Effector memory CD4-positive, alpha-beta T cell (primary cell): Measurements from ENCODE around the gene DUSP8.

Experiments
- DNase-seq, 3 donors: peaks; one replicate each; pipeline ENCODE4 v3.0.0-alpha.2; 2020
- H3K27ac ChIP-seq: 2 replicates; pipeline ENCODE4 v1.7.0; 2013; ENCODE audit warnings: mild to moderate bottlenecking, low read length, moderate library complexity; ENCODE audit not compliant: insufficient read depth, poor library complexity, severe bottlenecking
- H3K27me3 ChIP-seq: replicated peaks from 2 replicates; pipeline ENCODE4 v1.7.0; 2013; ENCODE audit warnings: mild to moderate bottlenecking, low read length; ENCODE audit not compliant: insufficient read depth, control insufficient read depth, poor library complexity, severe bottlenecking
- H3K36me3 ChIP-seq: 2 replicates; pipeline ENCODE4 v1.7.0; 2013; ENCODE audit warnings: mild to moderate bottlenecking, low read length, moderate library complexity; ENCODE audit not compliant: control insufficient read depth, insufficient read depth
- H3K4me1 ChIP-seq: 2 replicates; pipeline ENCODE4 v1.7.0; 2013; ENCODE audit warnings: low read length, mild to moderate bottlenecking; ENCODE audit not compliant: control insufficient read depth, insufficient read depth, poor library complexity, severe bottlenecking
- H3K4me3 ChIP-seq: 2 replicates; pipeline ENCODE4 v1.7.0; 2013; ENCODE audit warnings: low read length, low read depth, mild to moderate bottlenecking; ENCODE audit not compliant: insufficient read depth, poor library complexity, severe bottlenecking
- H3K9me3 ChIP-seq: 2 replicates; pipeline ENCODE4 v1.7.0; 2013; ENCODE audit warnings: mild to moderate bottlenecking, low read length, moderate library complexity; ENCODE audit not compliant: control insufficient read depth

The DUSP8 gene

DNA sequence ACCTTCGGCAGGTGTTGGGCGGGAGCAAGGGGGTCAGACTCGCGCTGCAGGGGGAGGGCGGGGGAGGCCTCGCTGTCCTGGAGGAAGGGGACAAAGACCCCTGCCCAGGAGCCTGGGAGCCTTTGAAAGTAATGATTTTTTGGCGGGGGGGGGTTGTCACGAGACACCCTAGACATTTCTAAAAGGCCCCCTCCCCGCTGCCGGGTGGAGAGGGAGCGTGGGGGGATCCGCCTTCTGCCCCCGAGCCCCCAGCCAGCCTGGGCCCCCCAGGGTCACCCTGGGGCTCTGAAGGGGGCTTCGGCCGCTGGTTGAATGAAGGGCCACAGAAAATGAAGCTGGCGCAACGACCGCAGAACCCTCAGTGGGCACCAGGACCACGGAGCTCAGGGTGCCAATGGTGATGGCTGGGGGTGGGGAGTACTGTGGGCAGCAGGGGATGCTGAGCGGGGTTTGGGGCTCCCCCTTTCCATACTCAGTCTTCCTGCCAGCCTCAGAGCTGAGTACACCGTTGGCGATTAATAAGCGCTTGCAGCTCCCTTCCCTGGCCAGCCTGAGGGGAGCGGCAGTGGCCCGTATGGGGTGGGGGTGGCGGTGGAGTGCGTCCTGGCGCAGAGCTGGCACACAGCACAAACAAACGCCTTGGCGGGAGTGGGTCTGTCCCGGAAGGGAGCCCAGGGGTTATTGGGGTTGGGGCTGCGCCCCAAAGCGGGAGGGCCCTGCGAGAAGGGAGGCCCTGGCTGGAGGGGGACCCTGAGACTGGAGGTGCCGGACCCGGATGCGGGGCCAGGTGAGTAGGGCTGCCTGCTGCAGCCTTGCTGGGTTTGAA lies 1.2 kb upstream of the DUSP8 start:
- DNase-seq = peak; percentile 26 to 33 (median 32)
- H3K4me3 ChIP-seq = peak overlapping the region; percentile 87

DNA sequence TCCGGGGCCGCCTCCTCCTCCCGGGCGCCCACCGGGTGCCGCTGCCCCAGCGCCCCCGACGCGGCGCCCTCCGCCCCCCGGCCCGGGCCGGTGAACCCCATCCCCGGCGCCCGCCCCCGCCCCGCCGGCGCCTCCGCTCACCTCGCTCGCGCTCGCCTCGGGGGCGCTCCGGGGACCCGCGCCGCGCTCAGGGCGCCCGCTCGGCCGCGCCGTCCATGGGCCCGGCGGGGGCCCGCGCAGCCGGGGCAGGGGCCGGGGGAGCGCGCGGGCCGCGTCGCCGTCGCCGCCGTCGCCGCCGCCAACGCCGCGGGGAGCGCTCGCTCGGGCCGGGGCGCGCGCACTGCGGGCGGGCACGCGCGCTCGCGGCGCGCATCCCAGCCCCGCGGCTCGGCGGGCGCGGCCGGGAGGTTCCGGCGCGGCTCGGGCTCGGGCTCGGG lies 293 bp downstream of the DUSP8 start:
- H3K4me1 ChIP-seq = peaks cover 26% of the 10 kb centered on the region
- peak overlapping the region; percentile 74 for H3K4me3 ChIP-seq
- no peaks in the 10 kb centered on the region for H3K9me3 ChIP-seq
- DNase-seq = no peak
- peak overlapping the region; percentile 55 for H3K27ac ChIP-seq
- H3K27me3 ChIP-seq = no peaks in the 10 kb centered on the region
- no peaks in the 10 kb centered on the region for H3K36me3 ChIP-seq

More for the DNA sequence above, 1.2 kb upstream of the DUSP8 start:
- no peaks in the 10 kb centered on the region for H3K27me3 ChIP-seq
- no peaks in the 10 kb centered on the region for H3K9me3 ChIP-seq
- no peaks in the 10 kb centered on the region for H3K36me3 ChIP-seq
- H3K4me1 ChIP-seq = peaks cover 26% of the 10 kb centered on the region
- peak overlapping the region; percentile 97 for H3K27ac ChIP-seq

DNA sequence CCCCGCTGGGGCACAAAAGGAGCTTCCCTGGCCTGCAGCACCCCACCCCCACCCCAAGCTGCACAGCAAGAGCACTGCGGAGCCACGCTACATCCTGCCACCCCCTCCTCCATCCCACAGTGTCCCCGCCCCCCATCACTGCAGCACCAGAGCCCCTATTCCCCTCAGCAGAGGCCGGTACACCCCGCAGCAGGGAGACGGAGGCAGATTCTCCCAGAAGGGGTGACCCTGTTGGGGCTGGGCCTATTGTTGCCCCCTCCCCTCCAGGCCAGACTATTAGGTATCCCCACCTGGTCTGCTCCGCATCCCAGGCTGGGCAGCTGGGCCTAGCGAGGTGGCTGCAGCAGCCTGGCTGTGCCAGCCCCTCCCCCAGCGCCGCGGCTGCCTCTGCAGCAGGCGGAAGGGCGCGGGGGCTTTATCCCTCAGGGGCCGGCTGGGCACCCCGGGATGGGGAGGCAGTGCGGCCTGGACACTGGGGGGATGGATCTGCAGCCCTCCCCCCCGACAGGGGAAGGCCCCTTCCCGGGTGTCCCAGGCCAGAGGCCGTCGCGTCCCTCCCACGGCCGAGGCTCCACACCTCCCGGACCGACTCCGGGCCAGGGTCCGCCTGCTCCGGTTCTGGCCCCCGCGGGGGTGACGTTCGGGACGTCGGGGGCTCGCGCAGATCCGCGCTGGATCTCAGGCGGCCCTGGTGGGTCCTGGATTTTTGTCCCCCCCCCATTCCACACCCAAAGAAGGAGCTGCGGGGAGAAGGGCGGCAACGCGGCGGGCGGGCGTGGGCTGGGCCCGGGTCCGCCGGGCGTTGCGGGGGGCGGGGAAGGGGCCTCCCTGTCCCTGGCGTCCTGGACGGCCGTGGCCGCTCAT lies 943 bp downstream of the DUSP8 start:
- H3K4me1 ChIP-seq = peaks cover 26% of the 10 kb centered on the region
- peak overlapping the region; percentile 55 for H3K27ac ChIP-seq
- DNase-seq = no peak
- no peaks in the 10 kb centered on the region for H3K9me3 ChIP-seq
- peak overlapping the region; percentile 74 for H3K4me3 ChIP-seq
- H3K27me3 ChIP-seq = no peaks in the 10 kb centered on the region
- H3K36me3 ChIP-seq = no peaks in the 10 kb centered on the region

DNA sequence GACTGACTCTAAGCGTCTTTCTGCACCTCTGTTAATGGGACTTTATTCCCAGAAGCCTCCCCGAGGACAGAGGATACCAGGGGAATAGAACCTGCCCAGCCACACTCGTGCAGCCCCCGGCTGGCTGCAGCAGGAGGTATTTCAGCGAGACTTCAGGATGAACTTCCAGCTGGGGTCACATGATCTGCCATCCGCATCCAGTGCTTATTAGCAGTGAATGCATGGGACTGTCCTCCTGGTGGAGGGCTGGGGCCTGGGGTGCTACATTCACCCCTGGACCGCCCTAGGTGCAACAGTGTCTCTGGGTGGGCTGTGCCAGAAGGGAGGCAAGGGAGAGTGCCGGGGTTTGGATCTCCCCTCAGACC lies 1.6 kb downstream of the DUSP8 start:
- DNase-seq = no peak
- H3K27ac ChIP-seq = no peak overlapping the region
- no peaks in the 10 kb centered on the region for H3K9me3 ChIP-seq
- peaks cover 26% of the 10 kb centered on the region for H3K4me1 ChIP-seq
- H3K36me3 ChIP-seq = no peaks in the 10 kb centered on the region
- H3K4me3 ChIP-seq = peak overlapping the region; percentile 74
- H3K27me3 ChIP-seq = no peaks in the 10 kb centered on the region

DNA sequence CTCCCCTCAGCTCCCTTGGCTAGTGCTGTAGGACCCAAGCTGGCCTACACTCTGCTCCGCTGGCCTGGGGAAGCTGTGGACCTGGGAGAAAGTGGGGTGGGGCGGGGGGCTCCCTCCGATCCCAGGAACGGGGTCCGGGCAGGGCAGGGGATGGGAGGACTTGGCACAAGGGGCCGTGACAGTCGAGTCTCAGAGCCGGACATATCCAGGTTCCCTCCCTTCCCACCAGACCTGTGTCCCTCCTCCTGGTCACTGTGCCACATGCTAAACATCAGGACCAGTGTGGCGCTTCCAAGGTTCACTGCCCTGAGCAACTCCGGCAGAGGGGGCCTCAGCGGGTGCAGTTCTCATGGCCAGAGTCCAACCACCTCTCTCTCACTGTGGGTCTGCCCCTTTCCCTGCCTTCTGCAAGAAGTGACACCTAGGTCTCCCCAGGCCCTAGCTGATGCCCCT lies 2.0 kb downstream of the DUSP8 start:
- Histone ChIP-seq H3K4me1 (peaks cover 26% of the 10 kb centered on the region), H3K9me3 (no peaks in the 10 kb centered on the region), H3K4me3 (no peak overlapping the region), H3K27me3 (no peaks in the 10 kb centered on the region), H3K36me3 (no peaks in the 10 kb centered on the region), H3K27ac (no peak overlapping the region)
- DNase-seq = no peak

DNA sequence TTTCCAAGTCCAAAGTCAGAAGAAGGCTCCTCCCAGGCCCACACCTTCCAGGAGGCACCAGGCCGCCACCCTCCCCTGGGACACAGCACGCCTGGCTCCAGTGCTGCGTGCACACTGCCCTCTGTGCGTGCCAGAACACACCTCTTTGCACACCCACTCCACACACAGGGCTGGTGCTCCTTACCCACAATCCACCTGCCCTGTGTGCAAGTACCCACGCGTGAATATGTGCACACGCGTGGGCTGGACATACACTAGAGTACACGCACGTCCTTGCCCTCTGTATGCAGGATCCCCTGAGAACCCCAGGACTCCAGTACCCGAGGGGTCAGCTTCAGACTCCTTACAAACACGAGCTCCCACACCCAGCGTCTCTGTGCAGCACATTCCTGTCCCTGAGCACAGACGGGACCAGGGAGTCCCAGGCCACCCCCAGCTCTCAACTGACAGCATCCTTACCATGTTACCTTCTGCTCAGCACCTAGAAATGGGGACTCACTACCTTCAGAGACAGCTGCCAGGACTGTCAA lies 2.8 kb downstream of the DUSP8 start:
- H3K4me1 ChIP-seq = peaks cover 25% of the 10 kb centered on the region
- no peaks in the 10 kb centered on the region for H3K27me3 ChIP-seq
- H3K9me3 ChIP-seq = no peaks in the 10 kb centered on the region
- DNase-seq = no peak
- H3K4me3 ChIP-seq = no peak overlapping the region
- no peak overlapping the region for H3K27ac ChIP-seq
- no peaks in the 10 kb centered on the region for H3K36me3 ChIP-seq

DNA sequence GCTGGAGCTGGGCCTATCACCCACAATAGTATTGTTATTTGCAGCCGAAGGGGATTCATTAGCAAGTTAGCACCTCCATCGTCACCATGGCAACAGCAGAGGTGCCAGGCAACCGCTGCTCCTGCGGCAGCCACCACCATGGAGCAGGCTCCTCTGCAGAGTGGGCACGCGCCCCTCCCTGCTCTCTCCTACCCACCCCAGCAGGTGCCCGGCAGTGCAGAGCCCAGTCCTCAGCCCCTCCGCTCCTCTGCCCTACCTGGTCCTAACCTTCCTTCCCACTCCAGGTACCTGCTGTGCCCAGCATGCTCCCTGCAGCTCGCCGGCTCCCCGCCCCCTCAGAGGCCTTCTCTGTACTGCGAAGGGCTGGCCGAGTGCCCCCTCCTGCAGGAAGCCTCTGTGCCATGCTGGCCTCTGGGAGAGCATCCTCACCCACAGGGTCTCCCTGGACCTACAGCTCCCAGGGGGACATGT lies 3.6 kb downstream of the DUSP8 start:
- Histone ChIP-seq H3K9me3 (no peaks in the 10 kb centered on the region), H3K27me3 (no peaks in the 10 kb centered on the region), H3K4me3 (no peak overlapping the region), H3K36me3 (no peaks in the 10 kb centered on the region), H3K27ac (no peak overlapping the region), H3K4me1 (peaks cover 16% of the 10 kb centered on the region)
- DNase-seq = peak; percentile 34 to 44 (median 38)

DNA sequence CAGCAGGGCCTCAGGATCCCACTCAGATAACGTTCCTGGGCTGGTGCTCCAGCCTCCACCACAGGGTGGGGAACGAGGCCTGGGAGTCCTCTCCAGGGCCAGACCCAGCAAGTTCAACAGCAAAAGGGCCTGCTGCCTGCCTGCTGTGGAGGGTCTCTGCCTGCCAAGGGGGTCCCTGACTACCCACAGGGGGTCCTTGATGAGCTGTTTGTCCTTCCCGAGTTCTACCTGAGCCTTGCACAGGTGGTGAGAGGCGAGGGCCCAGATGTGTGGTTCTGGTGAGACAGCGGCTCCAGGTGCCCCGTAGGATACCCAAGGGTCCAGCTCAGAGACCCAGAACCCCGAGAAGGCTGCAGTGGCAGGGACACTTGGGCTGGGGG lies 4.4 kb downstream of the DUSP8 start:
- no peaks in the 10 kb centered on the region for H3K27me3 ChIP-seq
- no peaks in the 10 kb centered on the region for H3K36me3 ChIP-seq
- no peak for DNase-seq
- H3K9me3 ChIP-seq = no peaks in the 10 kb centered on the region
- peaks cover 10% of the 10 kb centered on the region for H3K4me1 ChIP-seq
- no peak overlapping the region for H3K4me3 ChIP-seq
- H3K27ac ChIP-seq = no peak overlapping the region

DNA sequence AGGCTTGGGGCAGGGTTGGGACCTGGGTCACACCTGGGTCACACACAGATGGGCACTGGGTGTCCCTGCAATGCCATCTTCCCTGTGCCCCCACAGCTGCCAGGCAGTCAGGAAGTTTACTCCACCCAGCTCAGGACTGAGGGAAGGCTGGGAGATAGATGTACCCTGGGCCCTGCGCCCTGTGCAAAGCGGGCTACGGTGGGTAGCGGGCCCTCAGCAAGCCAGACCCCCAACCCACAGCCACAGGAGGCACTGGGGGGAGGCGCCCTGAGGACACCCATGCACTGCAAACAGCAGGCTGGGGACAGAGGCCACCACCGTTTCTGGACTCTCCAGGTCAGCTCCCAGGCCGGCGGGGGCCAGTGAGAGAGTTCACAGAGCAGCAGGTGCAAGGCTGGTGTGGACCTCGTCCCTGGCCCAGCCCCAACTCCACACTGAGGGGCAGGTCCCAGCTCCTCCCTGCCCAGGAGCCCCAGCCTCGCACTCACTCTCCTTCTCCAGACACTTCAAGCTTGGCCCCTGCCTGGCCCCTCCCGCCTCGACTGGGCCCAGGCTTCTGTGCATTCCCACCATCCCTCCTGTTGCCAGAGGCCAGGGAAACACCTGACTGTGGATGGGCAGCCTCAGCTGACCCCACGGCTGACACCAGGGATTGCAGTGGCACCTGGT lies 4.9 kb downstream of the DUSP8 start:
- no peaks in the 10 kb centered on the region for H3K36me3 ChIP-seq
- H3K4me3 ChIP-seq = no peak overlapping the region
- H3K4me1 ChIP-seq = peaks cover 10% of the 10 kb centered on the region
- H3K27ac ChIP-seq = no peak overlapping the region
- no peaks in the 10 kb centered on the region for H3K27me3 ChIP-seq
- DNase-seq = no peak
- no peaks in the 10 kb centered on the region for H3K9me3 ChIP-seq
